Transverse colon (tissue), 3 donors: ENCODE results near the gene MRPL52.
"Not testable (repeated sequence)": the region's sequence is repeated elsewhere in the genome, so short reads cannot be mapped to it uniquely, and the experiment has no call there.

Experiments
- POLR2A ChIP-seq: fragments of 450-650 bp; IDR thresholded peaks from one replicate; pipeline ENCODE4 v1.6.1; 2016; ENCODE audit warnings: antibody characterized with exemption, mild to moderate bottlenecking, moderate library complexity
- TF ChIP-seq, protein P1 (sequence below), 5 experiments: fragments of 200-600 bp in 3 of 5; fragments of 450-650 bp in 2 of 5; sonication (generic) in 3 of 5; IDR thresholded peaks; 1 replicate in 2 of 5; 2 replicates in 3 of 5; pipeline ENCODE4 v1.5.1; 2016 to 2017; ENCODE audit warnings: antibody characterized with exemption in 5 of 5, inconsistent platforms in 3 of 5, mild to moderate bottlenecking in 2 of 5, moderate library complexity in 1 of 5

- not testable (repeated sequence) for TF ChIP-seq POLR2A
- TF ChIP-seq, protein P1, sequence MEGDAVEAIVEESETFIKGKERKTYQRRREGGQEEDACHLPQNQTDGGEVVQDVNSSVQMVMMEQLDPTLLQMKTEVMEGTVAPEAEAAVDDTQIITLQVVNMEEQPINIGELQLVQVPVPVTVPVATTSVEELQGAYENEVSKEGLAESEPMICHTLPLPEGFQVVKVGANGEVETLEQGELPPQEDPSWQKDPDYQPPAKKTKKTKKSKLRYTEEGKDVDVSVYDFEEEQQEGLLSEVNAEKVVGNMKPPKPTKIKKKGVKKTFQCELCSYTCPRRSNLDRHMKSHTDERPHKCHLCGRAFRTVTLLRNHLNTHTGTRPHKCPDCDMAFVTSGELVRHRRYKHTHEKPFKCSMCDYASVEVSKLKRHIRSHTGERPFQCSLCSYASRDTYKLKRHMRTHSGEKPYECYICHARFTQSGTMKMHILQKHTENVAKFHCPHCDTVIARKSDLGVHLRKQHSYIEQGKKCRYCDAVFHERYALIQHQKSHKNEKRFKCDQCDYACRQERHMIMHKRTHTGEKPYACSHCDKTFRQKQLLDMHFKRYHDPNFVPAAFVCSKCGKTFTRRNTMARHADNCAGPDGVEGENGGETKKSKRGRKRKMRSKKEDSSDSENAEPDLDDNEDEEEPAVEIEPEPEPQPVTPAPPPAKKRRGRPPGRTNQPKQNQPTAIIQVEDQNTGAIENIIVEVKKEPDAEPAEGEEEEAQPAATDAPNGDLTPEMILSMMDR (IDR thresholded peaks at IDR 0.05), result not testable (repeated sequence)
These were observed 24.6 kb downstream of the MRPL52 start for GRCh38 chr14:22854296-22854695.
